ENCODE measurements around the gene DNAH6. TPM values are rescaled to one million over a fixed set of nuclear protein-coding genes. Genes with fewer than 3 reads are reported as not detected.

The DNAH6 gene
- polyA plus RNA-seq, 3 donors, result 0.04 TPM; not detected in 2

- no peaks in the 10 kb centered on the region for H3K4me1 Mint-ChIP-seq
- H3K4me3 ChIP-seq (replicated peaks in 1 of 3; ENCODE audit: low read depth in 2 of 3, low read length in 3 of 3), result no peak overlapping the region
- no peak overlapping the region for H3K4me2 ChIP-seq (replicated peaks; ENCODE audit: extremely low read depth, low read length, poor library complexity, severe bottlenecking)
- no peaks in the 10 kb centered on the region for H3K4me1 ChIP-seq (ENCODE audit: control insufficient read depth in 1 of 2, insufficient read depth in 2 of 2, low read length in 2 of 2)
- H3K9ac ChIP-seq (ENCODE audit: insufficient read depth, low read length, poor library complexity, severe bottlenecking), result no peak overlapping the region
- H3K36me3 Mint-ChIP-seq, result no peaks in the 10 kb centered on the region
- no peaks in the 10 kb centered on the region for H3K36me3 ChIP-seq (replicated peaks in 1 of 2; ENCODE audit: control insufficient read depth in 1 of 2, insufficient read depth in 2 of 2, low read length in 2 of 2)
- TF ChIP-seq CTCF (IDR thresholded peaks at IDR 0.05), result no peak
- H3K27ac Mint-ChIP-seq, result no peak overlapping the region
- H3K4me3 Mint-ChIP-seq, result no peak overlapping the region
- H2AFZ ChIP-seq (ENCODE audit: insufficient read depth, low read depth, low read length, poor library complexity, severe bottlenecking), result no peak overlapping the region
- no peaks in the 10 kb centered on the region for H3K79me2 ChIP-seq (ENCODE audit: insufficient read depth, low read length)
- peaks cover 0 to under 1% (median 0%) of the 10 kb centered on the region in 7 donors for H3K9me3 Mint-ChIP-seq
- intact Hi-C loops (cut with micrococcal nuclease), result no loop called here
- DNase-seq, result no peak
- peaks cover 0 to 2% (median 0%) of the 10 kb centered on the region in 3 donors for H3K27me3 Mint-ChIP-seq (ENCODE audit: low read depth in 3 of 3)
- H3K27me3 ChIP-seq (ENCODE audit: control insufficient read depth in 2 of 2, insufficient read depth in 2 of 2, low read length in 2 of 2), result no peaks in the 10 kb centered on the region
- no CpG with 5 or more reads among the region's 1 CpG for WGBS (ENCODE audit: insufficient coverage)
- H3K27ac ChIP-seq (ENCODE audit: low read depth in 1 of 2, low read length in 2 of 2), result no peak overlapping the region
- H4K20me1 ChIP-seq (ENCODE audit: insufficient read depth, low read length), result no peaks in the 10 kb centered on the region
- no peaks in the 10 kb centered on the region for H3K9me3 ChIP-seq (replicated peaks in 1 of 2; ENCODE audit: control insufficient read depth in 1 of 2, insufficient read depth in 1 of 2, low read length in 2 of 2)
Measured at GRCh38 chr2:84532291-84532690, 16.0 kb downstream of the DNAH6 start.

GRCh38 chr2:84534225-84534624, 17.9 kb downstream of the DNAH6 start:
- Mint-ChIP-seq H3K27me3 (ENCODE audit: low read depth in 3 of 3) (peaks cover 0 to 2% (median 1%) of the 10 kb centered on the region in 3 donors), H3K27ac (no peak overlapping the region), H3K4me3 (no peak overlapping the region), H3K36me3 (no peaks in the 10 kb centered on the region), H3K4me1 (no peaks in the 10 kb centered on the region), H3K9me3 (peaks cover 0 to 2% (median 0%) of the 10 kb centered on the region in 7 donors)
- Histone ChIP-seq H2AFZ (ENCODE audit: insufficient read depth, low read depth, low read length, poor library complexity, severe bottlenecking) (no peak overlapping the region), H4K20me1 (ENCODE audit: insufficient read depth, low read length) (no peaks in the 10 kb centered on the region), H3K27ac (ENCODE audit: low read depth in 1 of 2, low read length in 2 of 2) (no peak overlapping the region), H3K36me3 (replicated peaks in 1 of 2; ENCODE audit: control insufficient read depth in 1 of 2, insufficient read depth in 2 of 2, low read length in 2 of 2) (no peaks in the 10 kb centered on the region), H3K79me2 (ENCODE audit: insufficient read depth, low read length) (no peaks in the 10 kb centered on the region), H3K4me3 (replicated peaks in 1 of 3; ENCODE audit: low read depth in 2 of 3, low read length in 3 of 3) (no peak overlapping the region), H3K4me1 (ENCODE audit: control insufficient read depth in 1 of 2, insufficient read depth in 2 of 2, low read length in 2 of 2) (no peaks in the 10 kb centered on the region), H3K4me2 (replicated peaks; ENCODE audit: extremely low read depth, low read length, poor library complexity, severe bottlenecking) (no peak overlapping the region), H3K9ac (ENCODE audit: insufficient read depth, low read length, poor library complexity, severe bottlenecking) (no peak overlapping the region), H3K27me3 (ENCODE audit: control insufficient read depth in 2 of 2, insufficient read depth in 2 of 2, low read length in 2 of 2) (no peaks in the 10 kb centered on the region), H3K9me3 (replicated peaks in 1 of 2; ENCODE audit: control insufficient read depth in 1 of 2, insufficient read depth in 1 of 2, low read length in 2 of 2) (no peaks in the 10 kb centered on the region)
- no peak for TF ChIP-seq CTCF (IDR thresholded peaks at IDR 0.05)
- intact Hi-C loops (cut with micrococcal nuclease), result no loop called here
- no peak for DNase-seq
- WGBS (ENCODE audit: insufficient coverage), result no CpG with 5 or more reads among the region's 3 CpGs
